Type B pancreatic cell (in vitro differentiated cells): ENCODE data around the gene ZNF595. TPM values are rescaled to one million over a fixed set of nuclear protein-coding genes. Genes with fewer than 3 reads are reported as not detected.
"Not testable (repeated sequence)": the region's sequence is repeated elsewhere in the genome, so short reads cannot be mapped to it uniquely, and the experiment has no call there.

ENCODE experiments used
- DNase-seq: peaks from one replicate; pipeline ENCODE4 v3.0.0; 2021; ENCODE audit warnings: mixed read lengths; ENCODE audit not compliant: unreplicated experiment; ENCODE audit errors: extremely low spot score
- H3K27ac Mint-ChIP-seq: 2 replicates; pipeline ENCODE4 v1.8.0; 2021; ENCODE audit warnings: mild to moderate bottlenecking, mixed read lengths
- H3K27me3 Mint-ChIP-seq: 2 replicates; pipeline ENCODE4 v1.8.0; 2021; ENCODE audit warnings: mixed read lengths
- H3K36me3 Mint-ChIP-seq: 2 replicates; pipeline ENCODE4 v1.8.0; 2021; ENCODE audit warnings: mixed read lengths
- H3K4me1 Mint-ChIP-seq: one replicate; pipeline ENCODE4 v1.8.0; 2021; ENCODE audit warnings: mixed read lengths; ENCODE audit not compliant: unreplicated experiment
- H3K4me3 Mint-ChIP-seq: 2 replicates; pipeline ENCODE4 v1.8.0; 2021; ENCODE audit warnings: mild to moderate bottlenecking, mixed read lengths
- H3K9me3 Mint-ChIP-seq: 2 replicates; pipeline ENCODE4 v1.8.0; 2021; ENCODE audit warnings: mixed read lengths
- total RNA-seq: library from RNA; stranded (reverse); gene quantifications from 2 replicates; pipeline ENCODE4 v1.2.1, GENCODE V29; 2021; ENCODE audit warnings: low replicate concordance
- TF ChIP-seq, protein P1 (sequence below): fragments of 200-600 bp; sonication (generic); conservative IDR thresholded peaks from 2 replicates; pipeline ENCODE4 v1.5.0; 2021; ENCODE audit warnings: antibody characterized with exemption, mild to moderate bottlenecking

Gene ZNF595
- total RNA-seq, 1 donor from 2014 or later = 9.3 TPM

DNA sequence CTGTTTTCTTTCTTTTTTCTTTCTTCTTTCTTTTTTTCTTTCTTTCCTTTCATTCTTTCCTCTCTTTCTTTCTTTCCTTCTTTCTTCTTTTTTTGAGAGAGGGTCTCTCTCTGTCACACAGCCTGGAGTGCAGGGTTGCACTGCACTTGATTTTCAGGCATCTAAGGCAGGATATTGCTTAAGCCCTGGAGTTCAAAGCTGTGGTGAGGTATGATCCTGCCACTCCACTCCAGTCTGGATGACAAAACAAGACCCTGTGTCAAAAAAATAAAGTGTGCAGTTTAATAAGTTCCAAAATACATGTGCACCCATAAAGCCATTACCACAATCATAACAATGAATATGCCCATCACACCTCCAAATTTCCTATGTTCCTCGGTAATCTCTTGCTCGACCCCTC lies 60.6 kb downstream of the ZNF595 start:
- no peaks in the 10 kb centered on the region for H3K4me1 Mint-ChIP-seq
- H3K27ac Mint-ChIP-seq = no peak overlapping the region
- H3K4me3 Mint-ChIP-seq = no peak overlapping the region
- peaks cover 3% of the 10 kb centered on the region for H3K27me3 Mint-ChIP-seq
- peaks cover 21% of the 10 kb centered on the region for H3K9me3 Mint-ChIP-seq
- TF ChIP-seq, protein P1, sequence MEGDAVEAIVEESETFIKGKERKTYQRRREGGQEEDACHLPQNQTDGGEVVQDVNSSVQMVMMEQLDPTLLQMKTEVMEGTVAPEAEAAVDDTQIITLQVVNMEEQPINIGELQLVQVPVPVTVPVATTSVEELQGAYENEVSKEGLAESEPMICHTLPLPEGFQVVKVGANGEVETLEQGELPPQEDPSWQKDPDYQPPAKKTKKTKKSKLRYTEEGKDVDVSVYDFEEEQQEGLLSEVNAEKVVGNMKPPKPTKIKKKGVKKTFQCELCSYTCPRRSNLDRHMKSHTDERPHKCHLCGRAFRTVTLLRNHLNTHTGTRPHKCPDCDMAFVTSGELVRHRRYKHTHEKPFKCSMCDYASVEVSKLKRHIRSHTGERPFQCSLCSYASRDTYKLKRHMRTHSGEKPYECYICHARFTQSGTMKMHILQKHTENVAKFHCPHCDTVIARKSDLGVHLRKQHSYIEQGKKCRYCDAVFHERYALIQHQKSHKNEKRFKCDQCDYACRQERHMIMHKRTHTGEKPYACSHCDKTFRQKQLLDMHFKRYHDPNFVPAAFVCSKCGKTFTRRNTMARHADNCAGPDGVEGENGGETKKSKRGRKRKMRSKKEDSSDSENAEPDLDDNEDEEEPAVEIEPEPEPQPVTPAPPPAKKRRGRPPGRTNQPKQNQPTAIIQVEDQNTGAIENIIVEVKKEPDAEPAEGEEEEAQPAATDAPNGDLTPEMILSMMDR = no peak
- no peak for DNase-seq
- H3K36me3 Mint-ChIP-seq = peaks cover 5% of the 10 kb centered on the region

DNA sequence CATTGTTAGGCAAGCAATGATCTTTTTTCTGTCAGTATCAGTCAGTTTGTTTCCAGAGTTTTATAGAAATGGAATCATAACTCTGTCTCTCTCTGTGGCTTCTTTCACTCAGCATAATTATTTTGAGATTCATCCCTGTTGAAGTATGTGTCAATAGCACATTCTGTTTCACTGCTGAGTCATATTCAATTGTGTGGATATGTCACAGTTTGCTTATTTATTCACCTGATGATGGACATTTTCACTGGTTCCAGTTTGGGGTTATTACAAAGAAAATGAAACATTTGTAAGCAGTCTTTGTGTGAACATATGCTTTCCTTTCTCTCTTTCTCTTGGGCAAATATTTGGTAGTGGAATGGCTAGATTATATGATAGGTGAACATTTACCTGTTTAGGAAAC lies 61.0 kb downstream of the ZNF595 start:
- DNase-seq = no peak
- H3K4me3 Mint-ChIP-seq = no peak overlapping the region
- peaks cover 18% of the 10 kb centered on the region for H3K9me3 Mint-ChIP-seq
- H3K4me1 Mint-ChIP-seq = no peaks in the 10 kb centered on the region
- TF ChIP-seq, protein P1 = no peak
- peaks cover 3% of the 10 kb centered on the region for H3K36me3 Mint-ChIP-seq
- H3K27me3 Mint-ChIP-seq = peaks cover 3% of the 10 kb centered on the region
- no peak overlapping the region for H3K27ac Mint-ChIP-seq

DNA sequence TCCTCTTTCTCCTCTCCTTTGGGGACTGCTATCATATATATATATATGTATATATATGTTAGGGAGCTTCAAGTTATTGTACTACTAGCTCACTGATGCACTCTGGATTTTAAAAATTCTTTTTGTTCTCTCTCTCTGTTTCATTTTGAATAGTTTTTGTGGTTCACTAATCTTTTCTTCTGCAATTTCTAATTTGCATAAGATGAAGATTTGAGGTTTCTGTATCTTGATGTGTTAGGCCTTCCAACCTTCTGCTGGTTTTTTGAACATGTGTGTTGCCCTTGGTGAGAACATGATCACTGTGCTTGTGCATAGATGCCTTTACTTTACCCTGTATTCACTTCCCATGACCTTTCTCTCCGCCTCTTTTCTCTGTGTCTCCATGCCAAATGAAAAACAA lies 63.4 kb downstream of the ZNF595 start:
- no peaks in the 10 kb centered on the region for H3K36me3 Mint-ChIP-seq
- H3K27me3 Mint-ChIP-seq = peaks cover 4% of the 10 kb centered on the region
- TF ChIP-seq, protein P1 = no peak
- H3K4me1 Mint-ChIP-seq = no peaks in the 10 kb centered on the region
- H3K4me3 Mint-ChIP-seq = no peak overlapping the region
- no peak overlapping the region for H3K27ac Mint-ChIP-seq
- no peak for DNase-seq
- peaks cover 9% of the 10 kb centered on the region for H3K9me3 Mint-ChIP-seq

DNA sequence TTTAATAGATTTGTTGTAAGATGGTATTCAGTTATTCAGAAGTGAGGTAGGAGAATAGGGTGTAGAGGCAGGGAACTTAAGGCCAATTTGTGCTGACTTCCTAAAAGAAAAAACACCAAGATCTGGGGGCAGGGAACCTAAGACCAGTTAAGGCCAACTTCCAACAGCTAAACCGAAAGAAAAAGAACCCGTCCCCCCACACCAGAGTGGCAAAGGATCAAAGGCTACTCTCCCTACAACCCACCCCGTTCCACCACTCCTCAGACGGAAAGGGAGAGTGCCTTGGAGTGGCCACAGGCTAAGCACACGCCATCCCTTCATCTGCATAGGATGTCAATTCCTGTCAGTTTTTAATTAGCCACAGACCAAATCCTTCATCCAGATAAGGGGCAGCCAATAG lies 67.5 kb downstream of the ZNF595 start:
- no peak for DNase-seq
- Mint-ChIP-seq H3K9me3 (peaks cover 11% of the 10 kb centered on the region), H3K27ac (no peak overlapping the region), H3K4me1 (peaks cover 3% of the 10 kb centered on the region), H3K36me3 (peaks cover 10% of the 10 kb centered on the region), H3K4me3 (no peak overlapping the region), H3K27me3 (peaks cover 4% of the 10 kb centered on the region)
- TF ChIP-seq, protein P1 = no peak

DNA sequence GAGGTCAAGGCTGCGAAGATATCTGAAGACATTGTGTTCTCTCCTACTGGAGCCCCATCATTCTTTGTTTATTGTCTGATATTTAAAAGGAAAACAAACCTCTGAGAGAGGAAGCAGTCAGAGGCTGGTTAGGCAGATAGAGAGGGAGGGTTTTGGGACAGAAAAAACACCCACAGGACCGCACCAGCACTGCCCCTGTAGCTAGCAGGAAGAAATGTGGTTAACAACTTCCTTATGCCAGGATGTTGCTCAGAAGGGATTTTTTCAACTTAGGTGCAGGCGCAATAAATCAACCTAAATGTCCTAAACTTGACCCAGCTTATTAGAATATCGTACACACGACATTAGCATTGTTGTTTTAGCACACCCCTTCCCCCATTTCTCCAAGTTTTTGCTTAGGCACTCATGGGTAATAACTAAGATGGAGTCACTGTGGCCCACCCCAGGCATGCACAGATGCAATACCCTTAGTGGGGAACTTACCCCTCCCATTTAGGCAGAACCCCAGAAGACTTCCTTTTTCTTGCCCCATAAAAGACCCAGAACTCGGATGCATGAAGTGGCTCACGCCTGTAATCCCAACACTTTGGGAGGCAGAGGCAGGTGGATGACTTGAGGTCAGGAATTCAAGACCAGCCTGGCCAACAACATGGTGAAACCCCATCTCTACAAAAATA lies 68.4 kb downstream of the ZNF595 start:
- peaks cover 7% of the 10 kb centered on the region for H3K4me1 Mint-ChIP-seq
- H3K36me3 Mint-ChIP-seq = peaks cover 16% of the 10 kb centered on the region
- no peak overlapping the region for H3K27ac Mint-ChIP-seq
- peaks cover 15% of the 10 kb centered on the region for H3K9me3 Mint-ChIP-seq
- no peak for DNase-seq
- no peak overlapping the region for H3K4me3 Mint-ChIP-seq
- TF ChIP-seq, protein P1 = no peak
- H3K27me3 Mint-ChIP-seq = peaks cover 4% of the 10 kb centered on the region

DNA sequence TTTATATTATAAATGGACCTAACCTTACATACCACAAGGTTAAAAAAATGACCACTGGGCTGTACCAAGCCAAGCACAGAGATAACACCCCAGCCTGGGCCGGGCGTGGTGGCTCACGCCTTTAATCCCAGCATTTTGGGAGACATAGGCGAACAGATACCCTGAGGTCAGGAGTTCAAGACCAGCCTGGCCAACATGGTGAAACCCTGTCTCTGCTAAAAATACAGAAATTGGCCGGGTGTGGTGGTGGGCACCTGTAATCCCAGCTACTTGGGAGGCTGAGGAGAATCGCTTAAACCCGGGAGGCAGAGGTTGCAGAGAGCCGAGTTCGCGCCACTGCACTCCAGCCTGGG lies 70.8 kb downstream of the ZNF595 start:
- Mint-ChIP-seq H3K4me3 (peak overlapping the region; percentile 100), H3K36me3 (peaks cover 16% of the 10 kb centered on the region), H3K27ac (peak overlapping the region; percentile 100)
- not testable (repeated sequence) for H3K4me1 Mint-ChIP-seq, H3K27me3 Mint-ChIP-seq, H3K9me3 Mint-ChIP-seq, DNase-seq
